Prostate gland (tissue), 2 donors: ENCODE measurements around the gene TSC22D4. TPM values are rescaled to one million over a fixed set of nuclear protein-coding genes. Genes with fewer than 3 reads are reported as not detected.

Experiments used
- DNase-seq: peaks from one replicate; pipeline ENCODE4 v3.0.0-alpha.2; 2019; ENCODE audit warnings: low spot score
- H3K27ac ChIP-seq, 2 donors: fragments of 200-600 bp; sonication (generic); 2 replicates each; pipeline ENCODE4 v1.5.1; 2017 to 2019
- H3K27me3 ChIP-seq: fragments of 200-600 bp; sonication (generic); replicated peaks from 2 replicates; pipeline ENCODE4 v1.5.1; 2019; ENCODE audit not compliant: insufficient read depth
- H3K36me3 ChIP-seq, 2 donors: fragments of 200-600 bp; sonication (generic); 1 replicate in 1 of 2; 2 replicates in 1 of 2; pipeline versions ENCODE4 v1.5.1 to v1.8.1; 2017 to 2019
- H3K4me1 ChIP-seq: fragments of 200-600 bp; sonication (generic); replicated peaks from 2 replicates; pipeline ENCODE4 v1.5.1; 2019
- H3K4me3 ChIP-seq, 2 donors: fragments of 200-600 bp; sonication (generic); 2 replicates each; pipeline ENCODE4 v1.5.1; 2017 to 2019
- H3K9me3 ChIP-seq: fragments of 200-600 bp; sonication (generic); 2 replicates; pipeline ENCODE4 v1.5.1; 2017
- CTCF ChIP-seq, 4 experiments: fragments of 200-600 bp in 2 of 4; fragments of 450-650 bp in 2 of 4; sonication (generic) in 2 of 4; IDR thresholded peaks; 1 replicate in 3 of 4; 2 replicates in 1 of 4; pipeline ENCODE4 v1.5.1; 2016 to 2019; ENCODE audit warnings: antibody characterized with exemption in 4 of 4, mild to moderate bottlenecking in 2 of 4, moderate library complexity in 2 of 4
- POLR2A ChIP-seq: fragments of 450-650 bp; IDR thresholded peaks from one replicate; pipeline ENCODE4 v1.6.1; 2016; ENCODE audit warnings: antibody characterized with exemption, mild to moderate bottlenecking
- POLR2AphosphoS5 ChIP-seq: sonication (generic); formaldehyde crosslinking; IDR thresholded peaks from one replicate; pipeline ENCODE4 v1.6.1; 2017; ENCODE audit warnings: antibody characterized with exemption
- WGBS: methylation state at CpG from one replicate; pipeline ENCODE4 v1.1.5; 2018; 5-methylcytosine and 5-hydroxymethylcytosine counted together
- intact Hi-C: fragments of 100-400 bp; cut with DNase I; formaldehyde crosslinking; loops from one replicate; pipeline ENCODE4 v1.14.2; 2022
- total RNA-seq, 2 donors: library from RNA; depleted of rRNA; stranded (reverse); fragments of >200 nt; gene quantifications; one replicate each; pipeline ENCODE4 v1.1.0, GENCODE V29; 2016

Gene TSC22D4
- total RNA-seq, 2 donors from 2014 or later = 77.6 to 152 TPM

DNA sequence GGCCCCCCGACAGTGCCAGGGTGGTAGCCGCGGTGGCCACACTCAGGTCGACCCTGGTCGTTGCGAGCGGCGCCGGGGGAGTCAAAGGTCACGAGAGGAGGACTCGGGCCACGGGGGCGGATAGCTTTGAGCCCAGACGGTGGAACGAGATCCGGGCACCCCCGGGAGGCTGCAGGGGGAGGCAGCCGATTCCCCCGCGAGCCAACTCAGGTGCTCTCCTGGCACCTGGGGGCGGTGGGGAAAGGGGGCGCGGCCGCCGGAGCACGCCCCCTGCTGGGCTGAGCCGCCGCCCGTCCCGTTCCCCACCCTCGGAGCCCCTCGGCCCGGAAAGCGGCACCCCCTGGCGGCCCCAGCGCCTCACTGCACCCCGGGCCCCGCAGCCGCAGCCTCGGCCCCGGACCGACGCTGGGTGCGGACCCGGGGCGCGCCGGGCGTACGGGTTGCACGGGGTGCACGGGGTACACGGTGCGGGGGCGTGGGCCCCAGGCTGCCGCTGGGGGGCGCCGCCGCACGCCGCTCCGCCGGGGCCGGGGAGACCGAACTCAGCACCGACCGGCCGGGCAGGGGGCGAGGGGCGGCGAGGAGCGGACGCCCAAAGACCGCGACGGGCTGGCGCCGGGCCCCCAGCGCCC is 4.2 kb upstream of the TSC22D4 start:
- peak overlapping the region; percentile 58 to 78 for H3K4me3 ChIP-seq
- H3K27ac ChIP-seq = peak overlapping the region; percentile 53 to 76
- no peaks in the 10 kb centered on the region for H3K27me3 ChIP-seq
- no peaks in the 10 kb centered on the region for H3K9me3 ChIP-seq
- intact Hi-C loops = no loop called here
- TF ChIP-seq POLR2A = no peak
- TF ChIP-seq CTCF (IDR thresholded peaks at IDR 0.05) = peak; percentile 91 to 100 (median 98)
- no peaks in the 10 kb centered on the region for H3K36me3 ChIP-seq
- WGBS = 0% methylated on average over 13 of the region's 79 CpGs
- peaks cover 9% of the 10 kb centered on the region for H3K4me1 ChIP-seq
- peak; percentile 37 for DNase-seq

DNA sequence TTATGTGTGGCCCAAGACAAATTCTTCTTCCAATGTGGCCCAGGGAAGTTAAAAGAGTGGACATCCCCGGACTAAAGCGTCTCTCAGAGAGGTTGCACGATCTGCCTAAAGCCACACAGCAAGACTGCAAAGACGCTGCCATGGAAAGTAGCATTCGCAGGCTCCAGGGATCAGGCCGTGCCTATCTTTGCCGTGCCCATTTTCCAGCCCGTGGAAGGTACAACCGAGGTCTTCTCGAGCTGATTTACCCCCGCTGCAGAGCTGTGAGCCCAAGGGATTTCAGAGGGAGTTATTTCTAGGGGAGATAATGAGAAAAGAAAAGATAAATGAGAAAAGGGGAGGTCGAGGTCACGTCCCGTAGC is 3.7 kb upstream of the TSC22D4 start:
- Histone ChIP-seq H3K27ac (peak overlapping the region; percentile 53 to 76), H3K4me3 (peak overlapping the region; percentile 58 to 78), H3K36me3 (no peaks in the 10 kb centered on the region), H3K27me3 (no peaks in the 10 kb centered on the region), H3K9me3 (no peaks in the 10 kb centered on the region), H3K4me1 (peaks cover 9% of the 10 kb centered on the region)
- no peak for TF ChIP-seq POLR2AphosphoS5
- TF ChIP-seq POLR2A = no peak
- TF ChIP-seq CTCF (IDR thresholded peaks at IDR 0.05) = no peak
- 45% methylated on average over 14 of the region's 14 CpGs for WGBS
- intact Hi-C loops = no loop called here
- DNase-seq = no peak

- peaks cover 17% of the 10 kb centered on the region for H3K4me1 ChIP-seq
- DNase-seq = no peak
- TF ChIP-seq POLR2AphosphoS5 = no peak
- TF ChIP-seq POLR2A = no peak
- TF ChIP-seq CTCF (IDR thresholded peaks at IDR 0.05) = no peak
- H3K36me3 ChIP-seq = no peaks in the 10 kb centered on the region
- H3K9me3 ChIP-seq = no peaks in the 10 kb centered on the region
- H3K4me3 ChIP-seq = no peak overlapping the region
- intact Hi-C loops = no loop called here
- 83% methylated on average over 1 of the region's 1 CpG for WGBS
- H3K27ac ChIP-seq = peak overlapping the region in 1 of 2 donors; percentile 30
- no peaks in the 10 kb centered on the region for H3K27me3 ChIP-seq
These were observed 2.5 kb upstream of the TSC22D4 start for GRCh38 chr7:100481466-100481865.

GRCh38 chr7:100477871-100478267 is 1.1 kb downstream of the TSC22D4 start:
- Histone ChIP-seq H3K36me3 (no peaks in the 10 kb centered on the region), H3K27me3 (no peaks in the 10 kb centered on the region), H3K4me1 (peaks cover 26% of the 10 kb centered on the region), H3K4me3 (peak overlapping the region; percentile 84 to 100), H3K27ac (peak overlapping the region; percentile 94 to 98), H3K9me3 (no peaks in the 10 kb centered on the region)
- under 1% methylated on average over 14 of the region's 16 CpGs for WGBS
- intact Hi-C loops = loop anchor here (10.0 kb wide), 1 partner anchor 197 kb away; the partner anchor contains the start of gene GNB2
- no peak for DNase-seq
- TF ChIP-seq POLR2A (no peak), CTCF (IDR thresholded peaks at IDR 0.05) (no peak), POLR2AphosphoS5 (no peak)
